Transverse colon (tissue), 4 donors: ENCODE data around the gene MDFIC. TPM values are rescaled to one million over a fixed set of nuclear protein-coding genes. Genes with fewer than 3 reads are reported as not detected.

ENCODE experiments used
- DNase-seq: peaks from one replicate; pipeline ENCODE4 v3.0.0-alpha.2; 2019
- H3K27ac ChIP-seq, 4 donors: fragments of 200-600 bp; sonication (generic); 2 replicates each; pipeline ENCODE4 v1.5.1; 2016 to 2018; ENCODE audit warnings: inconsistent platforms in 4 of 4
- H3K27me3 ChIP-seq: fragments of 200-600 bp; sonication (generic); 2 replicates; pipeline ENCODE4 v1.5.1; 2017; ENCODE audit warnings: inconsistent platforms
- H3K36me3 ChIP-seq, 4 donors: fragments of 200-600 bp; sonication (generic); 2 replicates each; pipeline ENCODE4 v1.5.1; 2017 to 2019; ENCODE audit warnings: inconsistent platforms in 4 of 4
- H3K4me1 ChIP-seq, 4 donors: fragments of 200-600 bp; sonication (generic); 2 replicates each; pipeline ENCODE4 v1.5.1; 2017 to 2020; ENCODE audit warnings: inconsistent platforms in 4 of 4
- H3K4me3 ChIP-seq, 4 donors: fragments of 200-600 bp; sonication (generic); 1 replicate in 1 of 4; 2 replicates in 3 of 4; pipeline versions ENCODE4 v1.5.1 to v1.6.1; 2017 to 2019; ENCODE audit warnings: inconsistent platforms in 4 of 4
- H3K9me3 ChIP-seq, 2 donors: fragments of 200-600 bp; sonication (generic); 2 replicates each; pipeline ENCODE4 v1.5.1; 2017 to 2019; ENCODE audit warnings: inconsistent platforms in 2 of 2
- EP300 ChIP-seq: sonication (generic); formaldehyde crosslinking; IDR thresholded peaks from one replicate; pipeline ENCODE4 v1.6.1; 2017; ENCODE audit warnings: antibody characterized with exemption, low read depth
- POLR2A ChIP-seq: fragments of 450-650 bp; IDR thresholded peaks from one replicate; pipeline ENCODE4 v1.6.1; 2016; ENCODE audit warnings: antibody characterized with exemption, mild to moderate bottlenecking, moderate library complexity
- POLR2AphosphoS5 ChIP-seq, 3 donors: sonication (generic); formaldehyde crosslinking; IDR thresholded peaks; one replicate each; pipeline ENCODE4 v1.6.1; 2016; ENCODE audit warnings: antibody characterized with exemption in 3 of 3
- WGBS, 2 donors: methylation state at CpG; one replicate each; pipeline ENCODE4 v1.1.5; 2018; ENCODE audit warnings: low coverage in 1 of 2; 5-methylcytosine and 5-hydroxymethylcytosine counted together
- in situ Hi-C, 4 donors: fragments of 200-750 bp; cut with MboI; loops; one replicate each; pipeline versions ENCODE4 v1.15.0 to v1.15.1; 2017; ENCODE audit warnings: low sequenced_read_pairs in 3 of 4, low pct_ligation_motif_present in 1 of 4, low pct_unique_long_range_greater_than_20kb in 1 of 4
- intact Hi-C: fragments of 100-400 bp; cut with DNase I; formaldehyde crosslinking; loops from one replicate; pipeline ENCODE4 v1.15.1; 2023; ENCODE audit warnings: low total_unique reads
- total RNA-seq, 4 donors: library from RNA; depleted of rRNA; stranded (reverse); fragments of >200 nt; gene quantifications; one replicate each; pipeline ENCODE4 v1.1.0, GENCODE V29; 2016
- TF ChIP-seq, protein P1 (sequence below), 5 experiments: fragments of 200-600 bp in 3 of 5; fragments of 450-650 bp in 2 of 5; sonication (generic) in 3 of 5; IDR thresholded peaks; 1 replicate in 2 of 5; 2 replicates in 3 of 5; pipeline ENCODE4 v1.5.1; 2016 to 2017; ENCODE audit warnings: antibody characterized with exemption in 5 of 5, inconsistent platforms in 3 of 5, mild to moderate bottlenecking in 2 of 5, moderate library complexity in 1 of 5

MDFIC gene
- total RNA-seq, 4 donors from 2014 or later: 4.5 to 14.8 (median 9.6) TPM

DNA sequence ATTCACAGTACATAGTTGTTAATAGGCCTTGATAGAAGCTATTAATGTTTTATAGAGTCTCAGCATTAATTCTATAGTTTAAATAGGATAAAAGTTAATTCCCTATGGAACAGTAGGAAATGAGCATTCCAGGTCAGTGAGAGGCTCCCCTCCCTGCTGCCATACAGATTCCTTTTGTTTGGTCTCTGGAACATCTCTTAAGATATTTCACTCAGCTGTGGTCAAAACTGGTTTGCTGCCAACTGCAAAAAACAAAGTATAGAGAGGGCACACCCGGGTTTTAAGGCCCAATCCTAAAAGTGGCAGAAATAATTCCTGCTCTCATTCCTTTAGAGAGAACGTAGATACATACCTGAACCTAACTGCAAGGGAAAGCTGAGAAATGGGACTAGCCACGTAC, 51.3 kb downstream of the MDFIC start:
- intact Hi-C loops (no loop called here), in situ Hi-C loops (no loop called here)
- 66 to 71% methylated on average over 3 of the region's 3 CpGs for WGBS, 2 donors
- H3K36me3 ChIP-seq: no peaks in the 10 kb centered on the region
- H3K4me1 ChIP-seq: peaks cover 0 to 19% (median 2%) of the 10 kb centered on the region in 4 donors
- TF ChIP-seq POLR2AphosphoS5 (IDR thresholded peaks at IDR 0.05) (no peak), EP300 (no peak), POLR2A (no peak)
- TF ChIP-seq, protein P1, sequence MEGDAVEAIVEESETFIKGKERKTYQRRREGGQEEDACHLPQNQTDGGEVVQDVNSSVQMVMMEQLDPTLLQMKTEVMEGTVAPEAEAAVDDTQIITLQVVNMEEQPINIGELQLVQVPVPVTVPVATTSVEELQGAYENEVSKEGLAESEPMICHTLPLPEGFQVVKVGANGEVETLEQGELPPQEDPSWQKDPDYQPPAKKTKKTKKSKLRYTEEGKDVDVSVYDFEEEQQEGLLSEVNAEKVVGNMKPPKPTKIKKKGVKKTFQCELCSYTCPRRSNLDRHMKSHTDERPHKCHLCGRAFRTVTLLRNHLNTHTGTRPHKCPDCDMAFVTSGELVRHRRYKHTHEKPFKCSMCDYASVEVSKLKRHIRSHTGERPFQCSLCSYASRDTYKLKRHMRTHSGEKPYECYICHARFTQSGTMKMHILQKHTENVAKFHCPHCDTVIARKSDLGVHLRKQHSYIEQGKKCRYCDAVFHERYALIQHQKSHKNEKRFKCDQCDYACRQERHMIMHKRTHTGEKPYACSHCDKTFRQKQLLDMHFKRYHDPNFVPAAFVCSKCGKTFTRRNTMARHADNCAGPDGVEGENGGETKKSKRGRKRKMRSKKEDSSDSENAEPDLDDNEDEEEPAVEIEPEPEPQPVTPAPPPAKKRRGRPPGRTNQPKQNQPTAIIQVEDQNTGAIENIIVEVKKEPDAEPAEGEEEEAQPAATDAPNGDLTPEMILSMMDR (IDR thresholded peaks at IDR 0.05): no peak
- H3K9me3 ChIP-seq: no peaks in the 10 kb centered on the region
- H3K27me3 ChIP-seq: no peaks in the 10 kb centered on the region
- no peak for DNase-seq
- no peak overlapping the region for H3K27ac ChIP-seq
- no peak overlapping the region for H3K4me3 ChIP-seq

DNA sequence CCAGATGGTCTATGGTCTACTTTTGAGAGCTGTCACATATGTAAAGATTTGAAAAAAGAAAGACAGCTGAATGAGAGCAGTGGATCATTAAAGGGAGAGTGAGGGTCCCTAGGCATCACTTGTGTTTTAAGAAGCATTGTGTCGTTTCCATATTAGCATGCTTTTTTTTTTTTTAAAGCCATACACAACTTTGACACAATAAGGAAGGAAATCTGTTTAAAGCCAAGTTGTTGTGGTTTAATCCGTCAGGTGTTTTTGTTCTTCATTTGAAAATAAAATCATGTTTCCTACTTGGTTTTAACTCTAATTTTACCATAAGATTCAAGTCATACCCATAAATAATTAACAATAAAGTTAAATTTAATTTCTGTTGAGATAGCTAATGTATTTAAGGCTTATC, 53.5 kb downstream of the MDFIC start:
- intact Hi-C loops: no loop called here
- WGBS, 2 donors: 46 to 62% methylated on average over 2 of the region's 2 CpGs
- Histone ChIP-seq H3K36me3 (no peaks in the 10 kb centered on the region), H3K4me1 (peaks cover 0 to 19% (median 2%) of the 10 kb centered on the region in 4 donors), H3K27me3 (no peaks in the 10 kb centered on the region), H3K9me3 (no peaks in the 10 kb centered on the region), H3K27ac (no peak overlapping the region), H3K4me3 (no peak overlapping the region)
- DNase-seq: no peak
- no peak for TF ChIP-seq POLR2AphosphoS5 (IDR thresholded peaks at IDR 0.05)
- TF ChIP-seq EP300: no peak
- in situ Hi-C loops: no loop called here

DNA sequence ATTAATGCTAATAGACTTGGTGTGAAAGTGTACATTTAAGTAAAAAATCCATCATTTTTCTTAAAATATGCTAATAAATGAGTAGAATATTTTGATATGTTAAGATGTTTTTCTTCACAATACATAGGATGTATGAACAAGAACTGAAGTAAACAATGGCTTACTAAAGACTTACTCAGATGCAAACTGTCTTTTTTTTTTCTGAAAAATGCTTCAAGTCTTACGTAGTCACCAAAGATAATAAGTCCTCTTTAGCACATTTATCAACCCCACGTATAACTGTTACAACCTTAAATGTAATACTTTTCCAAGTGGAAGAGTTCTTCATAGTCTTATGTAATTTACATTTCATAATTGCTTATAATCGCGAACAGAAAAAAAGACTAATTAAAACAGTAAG, 54.8 kb downstream of the MDFIC start:
- DNase-seq: no peak
- Histone ChIP-seq H3K27me3 (no peaks in the 10 kb centered on the region), H3K9me3 (no peaks in the 10 kb centered on the region), H3K4me3 (no peak overlapping the region), H3K4me1 (peaks cover 0 to 17% (median 2%) of the 10 kb centered on the region in 4 donors), H3K36me3 (no peaks in the 10 kb centered on the region), H3K27ac (no peak overlapping the region)
- 82 to 88% methylated on average over 4 of the region's 4 CpGs for WGBS, 2 donors
- TF ChIP-seq, protein P1 (IDR thresholded peaks at IDR 0.05): no peak
- TF ChIP-seq POLR2A: no peak
- TF ChIP-seq POLR2AphosphoS5 (IDR thresholded peaks at IDR 0.05): no peak
- no peak for TF ChIP-seq EP300
- in situ Hi-C loops: no loop called here
- intact Hi-C loops: no loop called here

DNA sequence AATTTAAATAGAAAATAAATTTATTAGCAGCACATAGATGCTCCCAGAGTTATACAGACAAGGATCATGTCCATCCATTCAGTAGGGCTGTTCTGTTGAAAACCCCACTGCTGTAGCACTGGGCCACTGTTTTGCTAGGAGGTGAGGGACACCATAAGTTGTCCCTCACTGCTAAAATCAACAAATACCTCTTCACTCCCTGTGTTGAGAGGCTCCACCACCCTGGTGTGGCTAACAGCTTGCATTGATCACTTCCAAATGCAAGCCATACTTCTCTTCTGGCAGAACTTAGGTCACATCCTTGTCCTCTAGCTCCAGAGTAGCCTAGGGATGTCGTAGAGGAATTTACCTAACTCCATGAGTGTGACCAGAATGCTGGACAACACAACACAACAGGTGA, 55.4 kb downstream of the MDFIC start:
- TF ChIP-seq, protein P1 (IDR thresholded peaks at IDR 0.05): no peak
- no peak for TF ChIP-seq POLR2A
- TF ChIP-seq EP300: no peak
- no peak overlapping the region for H3K4me3 ChIP-seq
- in situ Hi-C loops: no loop called here
- peaks cover 0 to 20% (median 2%) of the 10 kb centered on the region in 4 donors for H3K4me1 ChIP-seq
- H3K27ac ChIP-seq: no peak overlapping the region
- intact Hi-C loops: no loop called here
- H3K36me3 ChIP-seq: no peaks in the 10 kb centered on the region
- no peak for DNase-seq
- no peaks in the 10 kb centered on the region for H3K9me3 ChIP-seq
- WGBS, 2 donors: 100% methylated on average over 1 of the region's 1 CpG; no CpG with 5 or more reads in 1 of the 2 donors
- no peaks in the 10 kb centered on the region for H3K27me3 ChIP-seq

DNA sequence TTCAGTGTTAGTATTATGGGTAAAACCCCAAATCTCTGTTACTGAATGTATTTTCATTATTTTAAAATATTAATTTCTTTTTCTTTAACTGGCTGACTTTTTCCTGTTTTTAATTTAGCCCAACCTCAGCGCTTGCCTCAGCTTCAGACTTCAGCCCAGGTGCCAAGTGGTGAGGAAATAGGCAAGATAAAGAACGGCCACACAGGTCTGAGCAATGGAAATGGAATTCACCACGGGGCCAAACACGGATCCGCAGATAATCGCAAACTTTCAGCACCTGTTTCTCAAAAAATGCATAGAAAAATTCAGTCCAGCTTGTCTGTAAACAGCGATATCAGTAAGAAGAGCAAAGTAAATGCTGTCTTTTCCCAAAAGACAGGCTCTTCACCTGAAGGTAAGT, 57.5 kb downstream of the MDFIC start:
- Histone ChIP-seq H3K4me1 (peaks cover 0 to 4% (median 0%) of the 10 kb centered on the region in 4 donors), H3K27ac (no peak overlapping the region), H3K4me3 (no peak overlapping the region), H3K9me3 (no peaks in the 10 kb centered on the region), H3K27me3 (no peaks in the 10 kb centered on the region), H3K36me3 (no peaks in the 10 kb centered on the region)
- TF ChIP-seq, protein P1 (IDR thresholded peaks at IDR 0.05): no peak
- TF ChIP-seq POLR2A: no peak
- no peak for TF ChIP-seq POLR2AphosphoS5 (IDR thresholded peaks at IDR 0.05)
- no peak for TF ChIP-seq EP300
- in situ Hi-C loops (no loop called here), intact Hi-C loops (no loop called here)
- DNase-seq: no peak
- WGBS, 2 donors: 67 to 81% methylated on average over 7 of the region's 7 CpGs
